ENCODE measurements around the gene NCOA5. TPM values are rescaled to one million over a fixed set of nuclear protein-coding genes. Genes with fewer than 3 reads are reported as not detected.

NCOA5 gene
- polyA plus RNA-seq, 1 experiment: 19.0 TPM

DNA sequence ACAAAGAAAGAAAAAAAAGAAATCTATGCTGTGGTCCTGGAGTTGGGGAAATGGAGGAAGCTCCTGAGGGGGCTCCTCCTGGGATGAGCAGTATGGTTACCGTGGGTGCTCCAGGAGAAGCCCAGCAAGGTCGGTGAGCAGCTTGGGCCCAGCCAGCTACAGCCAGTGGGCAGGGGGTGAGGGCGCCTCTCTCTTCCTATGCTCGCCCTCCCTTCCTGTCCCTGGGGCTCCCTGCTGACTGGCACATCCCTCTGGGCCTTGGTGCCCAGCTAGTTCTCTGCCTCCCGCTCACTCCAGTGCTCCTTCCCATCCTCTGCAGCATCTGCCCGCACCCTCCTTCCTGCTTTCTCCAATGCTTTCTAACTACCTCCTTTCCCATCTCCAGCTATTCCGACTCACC lies 45.0 kb upstream of the NCOA5 start:
- DNase-seq (ENCODE audit: low read depth): no peak
- H3K4me3 ChIP-seq (ENCODE audit: low read depth, low read length): no peak overlapping the region
- ChIA-PET POLR2A (no interaction called here), CTCF (interaction anchor here (1.0 to 5.2 kb wide), 4 partner anchors 40 to 303 kb away, joined by 3 to 31 read pairs (median 10); no protein-coding TSS in a partner anchor)
- H3K36me3 ChIP-seq (ENCODE audit: control insufficient read depth, insufficient read depth, low read length): no peaks in the 10 kb centered on the region
- TF ChIP-seq, protein P1, sequence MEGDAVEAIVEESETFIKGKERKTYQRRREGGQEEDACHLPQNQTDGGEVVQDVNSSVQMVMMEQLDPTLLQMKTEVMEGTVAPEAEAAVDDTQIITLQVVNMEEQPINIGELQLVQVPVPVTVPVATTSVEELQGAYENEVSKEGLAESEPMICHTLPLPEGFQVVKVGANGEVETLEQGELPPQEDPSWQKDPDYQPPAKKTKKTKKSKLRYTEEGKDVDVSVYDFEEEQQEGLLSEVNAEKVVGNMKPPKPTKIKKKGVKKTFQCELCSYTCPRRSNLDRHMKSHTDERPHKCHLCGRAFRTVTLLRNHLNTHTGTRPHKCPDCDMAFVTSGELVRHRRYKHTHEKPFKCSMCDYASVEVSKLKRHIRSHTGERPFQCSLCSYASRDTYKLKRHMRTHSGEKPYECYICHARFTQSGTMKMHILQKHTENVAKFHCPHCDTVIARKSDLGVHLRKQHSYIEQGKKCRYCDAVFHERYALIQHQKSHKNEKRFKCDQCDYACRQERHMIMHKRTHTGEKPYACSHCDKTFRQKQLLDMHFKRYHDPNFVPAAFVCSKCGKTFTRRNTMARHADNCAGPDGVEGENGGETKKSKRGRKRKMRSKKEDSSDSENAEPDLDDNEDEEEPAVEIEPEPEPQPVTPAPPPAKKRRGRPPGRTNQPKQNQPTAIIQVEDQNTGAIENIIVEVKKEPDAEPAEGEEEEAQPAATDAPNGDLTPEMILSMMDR (IDR thresholded peaks at IDR 0.05; ENCODE audit: insufficient read depth, low read depth, low read length): no peak
- peaks cover 5% of the 10 kb centered on the region for H3K27me3 ChIP-seq (ENCODE audit: control insufficient read depth, insufficient read depth, low read length)

DNA sequence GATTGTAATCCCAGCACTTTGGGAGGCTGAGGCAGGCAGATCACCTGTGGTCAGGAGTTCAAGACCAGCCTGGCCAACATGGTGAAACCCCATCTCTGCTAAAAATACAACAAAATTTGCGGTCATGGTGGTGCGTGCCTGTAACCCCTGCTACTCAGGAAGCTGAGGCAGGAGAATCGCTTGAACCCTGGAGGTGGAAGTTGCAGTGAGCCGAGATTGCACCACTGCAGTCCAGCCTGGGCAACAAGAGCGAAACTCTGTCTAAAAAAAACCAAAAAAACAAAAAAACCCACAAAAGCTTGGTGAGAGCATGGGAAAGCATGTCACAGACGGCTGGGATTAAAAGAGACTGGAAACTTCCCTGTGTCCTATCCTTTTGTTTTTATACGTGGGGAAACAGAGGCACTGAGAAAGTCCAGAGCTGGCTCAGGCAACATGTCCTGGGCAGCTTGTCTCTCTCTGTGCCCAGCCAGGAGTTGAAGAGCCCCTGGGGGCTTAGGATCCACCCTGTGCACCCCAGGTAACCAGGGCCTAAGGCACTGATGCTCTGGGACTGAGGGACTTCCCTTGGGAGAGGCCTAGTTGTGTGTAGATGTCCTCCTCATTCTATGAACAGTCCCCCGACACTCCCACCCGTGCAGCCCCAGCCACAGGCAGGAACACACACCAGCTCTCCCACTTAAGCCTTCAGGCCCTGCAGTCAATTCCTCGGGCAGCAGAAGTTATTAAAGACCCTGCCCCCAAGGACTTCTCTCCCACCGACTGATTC lies 44.3 kb upstream of the NCOA5 start:
- Histone ChIP-seq H3K27me3 (ENCODE audit: control insufficient read depth, insufficient read depth, low read length) (peaks cover 2% of the 10 kb centered on the region; the same call in 1 of the 2 replicates), H3K4me3 (ENCODE audit: low read depth, low read length) (no peak overlapping the region), H3K36me3 (ENCODE audit: control insufficient read depth, insufficient read depth, low read length) (no peaks in the 10 kb centered on the region)
- no peak for DNase-seq (ENCODE audit: low read depth)
- TF ChIP-seq, protein P1 (IDR thresholded peaks at IDR 0.05; ENCODE audit: insufficient read depth, low read depth, low read length): no peak
- CTCF ChIA-PET: interaction anchor here (0.6 to 5.2 kb wide), 7 partner anchors 40 to 304 kb away, joined by 3 to 31 read pairs (median 4); partner anchors contain the start of gene ELMO2
- POLR2A ChIA-PET: no interaction called here

DNA sequence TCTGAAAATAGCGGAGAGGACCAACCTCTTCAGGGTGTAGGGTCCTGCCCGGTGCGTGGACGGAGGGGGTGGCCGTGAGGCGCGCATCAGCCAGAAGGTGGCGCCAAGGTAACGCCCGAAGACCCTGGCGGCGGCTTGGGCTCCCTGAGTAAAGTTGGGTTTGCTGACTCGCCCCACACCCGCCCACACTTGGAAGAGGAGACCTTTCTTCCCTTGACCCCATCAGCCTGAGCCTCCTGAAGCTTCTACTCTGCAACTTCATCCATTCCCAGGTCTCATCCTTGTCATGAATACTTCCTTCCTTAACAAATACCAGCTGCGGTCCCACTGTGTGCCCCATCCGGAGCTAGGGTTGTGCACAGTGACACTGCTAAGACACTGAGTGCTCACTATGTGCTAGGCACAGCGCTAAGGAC lies 43.0 kb upstream of the NCOA5 start:
- Histone ChIP-seq H3K27me3 (ENCODE audit: control insufficient read depth, insufficient read depth, low read length) (0 out of 2 replicates have a peak, but pooled peaks cover 2% of the 10 kb centered on the region), H3K36me3 (ENCODE audit: control insufficient read depth, insufficient read depth, low read length) (no peaks in the 10 kb centered on the region), H3K4me3 (ENCODE audit: low read depth, low read length) (no peak overlapping the region)
- ChIA-PET POLR2A (no interaction called here), CTCF (interaction anchor here (0.6 to 5.2 kb wide), 18 partner anchors 9 to 352 kb away, joined by 3 to 31 read pairs (median 4); partner anchors contain the start of gene ELMO2)
- TF ChIP-seq, protein P1 (IDR thresholded peaks at IDR 0.05; ENCODE audit: insufficient read depth, low read depth, low read length): peak; percentile 86
- no peak for DNase-seq (ENCODE audit: low read depth)

DNA sequence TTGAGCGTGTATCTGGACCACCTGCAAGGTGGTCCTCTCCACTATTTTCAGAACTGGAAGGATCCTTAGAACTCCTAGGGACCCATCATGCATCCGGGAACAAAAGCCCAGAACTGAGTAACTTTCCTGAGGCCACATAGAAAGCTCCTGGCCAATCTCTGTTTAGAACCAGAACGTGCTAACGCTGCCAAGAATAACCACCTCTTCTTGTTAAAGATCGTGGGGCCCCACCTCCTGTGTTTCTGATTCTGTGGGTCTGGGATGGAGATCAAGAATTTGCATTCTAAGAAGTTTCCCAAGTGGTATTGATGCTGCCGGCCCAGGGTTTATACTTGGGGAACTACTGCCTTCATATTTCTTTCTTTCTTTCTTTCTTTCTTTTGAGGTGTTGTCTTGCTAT lies 41.6 kb upstream of the NCOA5 start:
- TF ChIP-seq, protein P1 (IDR thresholded peaks at IDR 0.05; ENCODE audit: insufficient read depth, low read depth, low read length): no peak
- 0 out of 2 replicates have a peak, but pooled peaks cover 2% of the 10 kb centered on the region for H3K27me3 ChIP-seq (ENCODE audit: control insufficient read depth, insufficient read depth, low read length)
- H3K36me3 ChIP-seq (ENCODE audit: control insufficient read depth, insufficient read depth, low read length): no peaks in the 10 kb centered on the region
- POLR2A ChIA-PET: interaction anchor here (0.7 kb wide), 1 partner anchor 156 kb away, joined by 3 read pairs; no protein-coding TSS in a partner anchor
- CTCF ChIA-PET: interaction anchor here (5.2 kb wide), 1 partner anchor 218 kb away, joined by 31 read pairs; no protein-coding TSS in a partner anchor
- no peak for DNase-seq (ENCODE audit: low read depth)
- no peak overlapping the region for H3K4me3 ChIP-seq (ENCODE audit: low read depth, low read length)

DNA sequence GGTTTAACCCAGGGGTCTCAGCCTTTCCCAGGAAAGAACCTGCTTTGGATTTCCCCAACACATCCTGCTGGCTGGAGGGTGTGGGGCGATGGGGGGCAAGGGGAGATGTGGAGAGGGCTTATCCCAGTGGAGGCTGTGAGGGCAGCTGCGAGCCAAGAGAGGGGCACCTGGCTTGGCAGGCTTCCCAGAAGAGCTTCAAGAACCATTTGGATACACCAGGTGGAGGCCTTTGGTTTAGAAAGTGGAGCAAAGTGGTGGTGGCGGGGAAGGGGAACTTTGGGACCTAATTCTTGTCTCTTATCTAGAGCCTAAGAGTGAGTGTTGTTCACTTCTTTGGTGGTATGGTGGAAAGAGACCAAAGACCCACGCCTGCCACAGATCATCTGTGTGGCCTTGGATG lies 40.8 kb upstream of the NCOA5 start:
- H3K27me3 ChIP-seq (ENCODE audit: control insufficient read depth, insufficient read depth, low read length): no peaks in the 10 kb centered on the region
- ChIA-PET POLR2A (no interaction called here), CTCF (interaction anchor here (1.0 to 5.2 kb wide), 2 partner anchors 218 to 307 kb away, joined by 5 to 31 read pairs; no protein-coding TSS in a partner anchor)
- no peaks in the 10 kb centered on the region for H3K36me3 ChIP-seq (ENCODE audit: control insufficient read depth, insufficient read depth, low read length)
- DNase-seq (ENCODE audit: low read depth): no peak
- H3K4me3 ChIP-seq (ENCODE audit: low read depth, low read length): no peak overlapping the region
- TF ChIP-seq, protein P1 (IDR thresholded peaks at IDR 0.05; ENCODE audit: insufficient read depth, low read depth, low read length): no peak

All from BJ (cell line).